Measurements from ENCODE around the gene SF3B2.
"Not testable (repeated sequence)": the region's sequence is repeated elsewhere in the genome, so short reads cannot be mapped to it uniquely, and the experiment has no call there.

SF3B2 gene

DNA sequence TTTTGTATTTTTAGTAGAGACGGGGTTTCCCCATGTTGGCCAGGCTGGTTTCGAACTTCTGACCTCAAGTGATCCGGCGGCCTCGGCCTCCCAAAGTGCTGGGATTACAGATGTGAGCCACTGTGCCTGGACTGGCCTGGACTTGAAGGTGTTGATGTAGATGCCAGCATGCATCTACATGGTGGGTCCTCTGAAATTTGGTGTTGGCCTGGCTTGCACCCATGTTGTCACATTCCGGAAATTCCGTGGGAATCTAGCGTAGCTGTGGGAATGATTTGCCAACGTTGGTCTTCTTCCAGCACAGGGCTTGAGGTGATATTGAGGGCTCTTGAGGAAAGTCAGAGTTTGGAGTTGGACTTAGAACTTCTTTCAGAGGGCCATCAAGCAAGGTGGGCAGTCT, 24.4 kb downstream of the SF3B2 start:
- no peak overlapping the region for H3K27ac ChIP-seq
- no peak overlapping the region for H3K9ac ChIP-seq
- H3K4me1 ChIP-seq, result no peaks in the 10 kb centered on the region
- H3K4me2 ChIP-seq (ENCODE audit: low read length), result no peak overlapping the region
- H3K27me3 ChIP-seq (ENCODE audit: control insufficient read depth, insufficient read depth, low read length), result no peaks in the 10 kb centered on the region
- no peak overlapping the region for H3K4me3 ChIP-seq (ENCODE audit: low read depth, low read length)
- TF ChIP-seq CTCF (IDR thresholded peaks at IDR 0.05), result no peak
- peaks cover 8% of the 10 kb centered on the region for H3K79me2 ChIP-seq
- no peaks in the 10 kb centered on the region for H3K9me3 ChIP-seq (ENCODE audit: control insufficient read depth, low read length)
- no peaks in the 10 kb centered on the region for H3K36me3 ChIP-seq (ENCODE audit: control insufficient read depth, insufficient read depth, low read length)
- no peak overlapping the region for H2AFZ ChIP-seq

DNA sequence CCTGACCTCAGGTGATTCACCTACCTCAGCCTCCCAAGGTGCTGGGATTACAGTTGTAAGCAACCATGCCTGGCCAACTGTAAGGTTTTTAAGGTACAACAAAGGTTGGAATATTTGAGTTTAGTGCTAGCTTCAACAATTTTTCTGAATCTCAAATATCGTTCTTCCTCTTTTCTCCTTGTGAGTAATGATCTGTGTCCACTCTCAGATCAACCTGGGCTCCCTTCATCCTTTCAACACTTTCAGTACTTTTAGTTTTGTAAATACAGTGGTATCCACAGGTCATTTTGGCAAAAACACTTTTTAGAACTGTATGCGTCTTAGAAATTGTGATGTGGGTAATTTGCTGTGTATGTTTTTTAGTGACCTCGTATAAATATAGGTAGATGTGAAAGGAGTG, 25.8 kb downstream of the SF3B2 start:
- TF ChIP-seq CTCF (IDR thresholded peaks at IDR 0.05), result no peak
- no peaks in the 10 kb centered on the region for H3K27me3 ChIP-seq (ENCODE audit: control insufficient read depth, insufficient read depth, low read length)
- H3K27ac ChIP-seq, result no peak overlapping the region
- peaks cover 12% of the 10 kb centered on the region for H3K79me2 ChIP-seq
- H3K9me3 ChIP-seq (ENCODE audit: control insufficient read depth, low read length), result no peaks in the 10 kb centered on the region
- no peak overlapping the region for H2AFZ ChIP-seq
- H3K36me3 ChIP-seq (ENCODE audit: control insufficient read depth, insufficient read depth, low read length), result no peaks in the 10 kb centered on the region
- no peak overlapping the region for H3K4me2 ChIP-seq (ENCODE audit: low read length)
- H3K9ac ChIP-seq, result no peak overlapping the region
- no peak overlapping the region for H3K4me3 ChIP-seq (ENCODE audit: low read depth, low read length)
- H3K4me1 ChIP-seq, result peaks cover 3% of the 10 kb centered on the region

- not testable (repeated sequence) for H3K27ac ChIP-seq; H3K27me3 ChIP-seq (ENCODE audit: control insufficient read depth, insufficient read depth, low read length); H2AFZ ChIP-seq; H3K4me3 ChIP-seq (ENCODE audit: low read depth, low read length); H3K4me2 ChIP-seq (ENCODE audit: low read length); H3K36me3 ChIP-seq (ENCODE audit: control insufficient read depth, insufficient read depth, low read length); H3K9me3 ChIP-seq (ENCODE audit: control insufficient read depth, low read length); H3K9ac ChIP-seq; H3K4me1 ChIP-seq
- peaks cover 14% of the 10 kb centered on the region for H3K79me2 ChIP-seq
Observed at GRCh38 chr11:66078949-66079348, 26.8 kb downstream of the SF3B2 start.

DNA sequence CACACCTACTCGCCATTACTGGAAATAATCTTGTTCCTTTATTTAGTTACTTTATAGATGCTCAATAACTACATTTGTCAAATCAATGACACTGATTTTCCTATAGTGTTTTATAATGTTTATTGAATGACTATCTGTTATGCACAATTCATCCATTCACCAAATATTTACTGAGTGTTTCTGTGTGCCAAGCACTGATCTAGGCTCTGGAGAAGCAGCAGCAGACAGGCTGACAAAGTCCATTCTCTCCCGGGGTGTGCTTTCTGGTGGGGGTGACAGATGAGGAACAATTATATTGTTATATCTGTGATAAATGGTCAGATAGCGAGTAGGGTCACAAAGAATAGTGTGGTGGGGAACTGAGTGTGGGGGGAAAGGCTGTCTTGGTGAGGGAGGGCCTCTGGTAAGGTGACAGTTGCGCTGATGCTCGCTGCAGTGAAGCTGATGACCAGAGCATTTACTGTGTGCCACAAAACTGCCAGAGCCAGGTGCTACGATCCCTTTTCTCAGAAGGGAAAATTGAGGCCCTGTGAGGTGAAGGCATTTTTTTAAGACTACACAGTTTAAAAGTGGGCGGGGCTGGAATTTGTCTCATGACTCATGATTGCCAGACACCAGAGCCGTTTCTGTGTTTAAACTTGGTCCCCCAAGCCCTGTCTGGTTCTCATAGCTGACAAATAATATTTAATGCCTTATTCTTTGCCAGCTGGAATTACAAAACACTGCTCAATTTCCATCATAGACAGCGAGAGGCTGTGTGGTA, 28.1 kb downstream of the SF3B2 start:
- Histone ChIP-seq H3K4me3 (ENCODE audit: low read depth, low read length) (no peak overlapping the region), H3K4me1 (peaks cover 3% of the 10 kb centered on the region), H3K9ac (no peak overlapping the region), H3K4me2 (ENCODE audit: low read length) (no peak overlapping the region), H3K36me3 (ENCODE audit: control insufficient read depth, insufficient read depth, low read length) (no peaks in the 10 kb centered on the region), H3K79me2 (peaks cover 14% of the 10 kb centered on the region), H2AFZ (no peak overlapping the region), H3K27ac (no peak overlapping the region), H3K27me3 (ENCODE audit: control insufficient read depth, insufficient read depth, low read length) (no peaks in the 10 kb centered on the region), H3K9me3 (ENCODE audit: control insufficient read depth, low read length) (no peaks in the 10 kb centered on the region)
- no peak for TF ChIP-seq CTCF (IDR thresholded peaks at IDR 0.05)

DNA sequence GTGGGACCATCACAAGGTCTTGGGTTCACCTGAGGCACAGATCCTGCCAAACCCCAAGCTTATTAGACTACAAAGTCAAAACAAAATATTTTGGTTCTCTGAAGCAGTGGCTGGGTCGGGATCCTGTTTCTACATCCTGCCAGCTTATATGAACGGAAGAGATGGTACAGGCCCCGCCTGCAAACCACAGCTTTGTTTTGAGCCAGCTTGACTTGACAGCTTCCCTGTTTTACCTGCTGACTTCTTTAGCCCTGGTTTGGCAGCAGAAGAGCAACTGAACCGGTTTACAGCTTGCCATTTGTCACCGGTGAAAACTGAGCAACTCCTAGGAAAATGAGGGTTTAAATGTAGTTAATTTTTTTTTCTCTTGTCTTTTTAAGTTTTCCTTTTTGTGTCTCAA, 29.3 kb downstream of the SF3B2 start:
- Histone ChIP-seq H3K4me3 (ENCODE audit: low read depth, low read length) (peak overlapping the region; percentile 14), H2AFZ (no peak overlapping the region), H3K9ac (no peak overlapping the region), H3K27ac (peak overlapping the region; percentile 34), H3K4me2 (ENCODE audit: low read length) (peak overlapping the region; percentile 55), H3K4me1 (peaks cover 3% of the 10 kb centered on the region), H3K79me2 (peaks cover 14% of the 10 kb centered on the region), H3K27me3 (ENCODE audit: control insufficient read depth, insufficient read depth, low read length) (no peaks in the 10 kb centered on the region), H3K9me3 (ENCODE audit: control insufficient read depth, low read length) (no peaks in the 10 kb centered on the region), H3K36me3 (ENCODE audit: control insufficient read depth, insufficient read depth, low read length) (no peaks in the 10 kb centered on the region)
- TF ChIP-seq CTCF (IDR thresholded peaks at IDR 0.05), result no peak
